LNCAP (cell line): Measurements from ENCODE around the gene ZYX.

Experiments used
- CTCF ChIP-seq: fragments of 450-650 bp; IDR thresholded peaks from 2 replicates; pipeline ENCODE4 v1.5.1; 2017; ENCODE audit warnings: mild to moderate bottlenecking

The ZYX gene

GRCh38 chr7:143375298-143376034 lies 5.7 kb upstream of the ZYX start:
- TF ChIP-seq CTCF = no peak

DNA sequence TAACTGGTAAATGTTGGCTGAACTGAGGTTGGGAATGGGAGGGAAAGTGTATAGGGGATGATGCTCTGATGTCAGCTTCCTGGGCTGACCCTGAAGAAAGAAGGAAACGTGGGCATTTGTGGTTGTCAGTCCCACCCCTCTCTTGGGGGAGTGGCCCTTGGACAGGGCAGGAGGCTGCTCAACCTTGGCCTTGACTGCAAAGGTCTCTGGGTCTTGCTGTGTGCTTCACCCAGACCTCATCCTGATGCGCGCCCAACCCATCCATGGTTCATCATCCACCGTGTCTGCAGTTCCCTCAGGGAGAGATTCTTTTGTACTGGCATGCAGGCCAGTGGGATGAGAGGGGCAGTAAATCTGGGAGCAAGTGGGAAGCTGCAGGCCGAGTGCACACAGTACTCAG lies 4.7 kb upstream of the ZYX start:
- TF ChIP-seq CTCF = no peak

- TF ChIP-seq CTCF = no peak
Observed at GRCh38 chr7:143379611-143380259, 1.4 kb upstream of the ZYX start.

- TF ChIP-seq CTCF = peak; percentile 90
Observed at GRCh38 chr7:143380260-143380645, 892 bp upstream of the ZYX start.

DNA sequence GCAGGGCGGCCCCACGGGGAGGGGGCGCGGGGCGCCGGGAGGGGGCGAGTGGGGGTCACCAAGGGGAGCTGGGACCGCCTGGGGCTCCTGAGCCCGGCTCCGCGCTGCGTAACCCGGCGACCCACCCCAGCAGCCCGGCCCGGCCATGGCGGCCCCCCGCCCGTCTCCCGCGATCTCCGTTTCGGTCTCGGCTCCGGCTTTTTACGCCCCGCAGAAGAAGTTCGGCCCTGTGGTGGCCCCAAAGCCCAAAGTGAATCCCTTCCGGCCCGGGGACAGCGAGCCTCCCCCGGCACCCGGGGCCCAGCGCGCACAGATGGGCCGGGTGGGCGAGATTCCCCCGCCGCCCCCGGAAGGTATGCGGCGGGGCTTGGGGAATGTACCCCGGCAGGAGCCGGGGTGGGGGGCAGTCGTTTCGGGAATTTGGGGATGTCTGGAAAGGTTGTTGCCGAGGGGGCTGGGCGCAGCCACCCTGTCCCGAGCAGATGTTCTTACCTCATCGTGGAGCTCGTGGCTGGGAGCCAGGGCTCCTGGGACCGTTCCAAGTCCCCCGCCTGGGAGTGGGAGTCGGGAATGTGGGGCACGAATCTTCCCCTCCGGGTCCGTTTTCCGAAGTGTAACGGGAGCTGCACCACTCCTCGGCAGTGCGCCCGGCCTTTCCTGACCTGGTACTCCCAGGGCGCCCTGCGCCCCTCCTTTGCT lies 431 bp downstream of the ZYX start:
- TF ChIP-seq CTCF = no peak

- no peak for TF ChIP-seq CTCF
Observed at GRCh38 chr7:143382126-143382790, 1.1 kb downstream of the ZYX start.

- TF ChIP-seq CTCF = no peak
Observed at GRCh38 chr7:143382791-143383641, 1.9 kb downstream of the ZYX start.
